ENCODE results near the gene RAB3D.
"Not testable (repeated sequence)": the region's sequence is repeated elsewhere in the genome, so short reads cannot be mapped to it uniquely, and the experiment has no call there.

Gene RAB3D

DNA sequence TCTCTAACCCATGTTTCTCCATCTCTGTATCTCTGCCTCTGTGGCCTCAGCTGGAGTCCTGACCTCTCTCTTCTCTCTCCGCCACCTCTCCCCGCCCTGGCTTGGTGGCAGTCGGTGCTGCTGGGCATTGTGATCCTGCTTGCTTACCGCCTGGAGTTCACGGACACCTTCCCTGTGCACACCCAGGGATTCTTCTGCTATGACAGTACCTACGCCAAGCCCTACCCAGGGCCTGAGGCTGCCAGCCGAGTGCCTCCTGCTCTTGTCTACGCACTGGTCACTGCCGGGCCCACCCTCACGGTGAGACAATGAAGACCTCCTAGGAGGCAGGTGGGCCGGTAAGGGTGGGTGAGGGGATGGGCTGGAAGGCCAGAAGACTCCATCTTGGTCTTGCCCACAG lies 20.0 kb upstream of the RAB3D start:
- Histone ChIP-seq H3K4me3 (ENCODE audit: insufficient read length, low read depth) (no peak overlapping the region), H3K36me3 (ENCODE audit: insufficient read depth, insufficient read length, low read length) (peaks cover 8% of the 10 kb centered on the region), H3K27me3 (ENCODE audit: insufficient read depth, insufficient read length) (peaks cover 10% of the 10 kb centered on the region), H3K9me3 (ENCODE audit: insufficient read depth, low read length) (no peaks in the 10 kb centered on the region), H3K4me1 (ENCODE audit: insufficient read depth, insufficient read length) (peaks cover 24% of the 10 kb centered on the region), H3K9ac (ENCODE audit: insufficient read length, low read depth) (no peak overlapping the region)
- no peak for DNase-seq (ENCODE audit: low read depth, low spot score)
- TF ChIP-seq ZNF274 (IDR thresholded peaks at IDR 0.05; ENCODE audit: low read depth, low read length) (no peak), SUZ12 (IDR thresholded peaks at IDR 0.05; ENCODE audit: extremely low read depth, insufficient read depth, insufficient read length) (no peak), YY1 (IDR thresholded peaks at IDR 0.05; ENCODE audit: insufficient read depth, insufficient read length) (no peak)

DNA sequence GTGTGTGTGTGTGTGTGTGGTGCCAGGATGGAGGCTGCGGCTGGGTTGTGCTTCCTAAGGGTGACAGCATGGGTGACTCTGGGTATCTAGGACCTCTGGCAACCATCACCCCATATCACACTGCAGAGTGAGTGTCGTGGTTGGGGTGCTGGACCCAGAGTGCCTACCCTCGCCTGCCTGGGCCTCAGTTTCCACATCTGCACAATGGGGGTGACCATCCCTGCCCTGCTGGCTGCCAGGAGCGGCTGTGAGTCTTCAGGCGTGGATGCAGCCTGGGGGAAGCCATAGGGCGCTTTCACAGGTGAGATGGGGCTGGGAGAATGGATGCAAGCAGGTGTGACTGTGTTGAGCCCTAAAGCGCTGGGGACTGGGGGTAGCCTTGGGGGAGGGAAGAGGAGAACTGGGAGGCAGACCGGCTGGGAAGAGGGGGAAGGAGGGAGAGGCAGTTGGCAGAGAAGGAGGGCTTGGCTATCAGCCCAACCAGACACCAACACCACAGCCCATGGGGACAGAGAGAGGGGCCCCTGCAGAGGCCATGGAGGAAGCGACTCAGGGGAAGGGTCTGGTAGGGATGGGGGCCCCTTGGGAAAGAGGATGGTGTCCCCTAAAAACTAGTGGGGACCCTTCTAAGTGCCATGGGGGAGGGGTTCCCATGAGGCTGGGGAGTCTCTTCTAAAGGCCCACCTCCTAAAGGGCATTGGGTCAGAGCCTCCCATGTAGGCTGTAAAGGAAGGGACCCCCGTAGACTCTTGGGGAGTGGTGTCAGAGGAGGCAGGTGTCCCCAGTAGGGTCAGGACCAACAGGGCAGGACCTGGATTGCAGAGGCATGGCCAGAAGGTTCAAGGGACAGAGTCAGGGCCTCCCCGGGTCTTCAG lies 17.5 kb upstream of the RAB3D start:
- Histone ChIP-seq H3K36me3 (ENCODE audit: insufficient read depth, insufficient read length, low read length) (peaks cover 4% of the 10 kb centered on the region), H3K4me3 (ENCODE audit: insufficient read length, low read depth) (no peak overlapping the region), H3K27me3 (ENCODE audit: insufficient read depth, insufficient read length) (peaks cover 10% of the 10 kb centered on the region), H3K9ac (ENCODE audit: insufficient read length, low read depth) (no peak overlapping the region), H3K4me1 (ENCODE audit: insufficient read depth, insufficient read length) (peaks cover 18% of the 10 kb centered on the region), H3K9me3 (ENCODE audit: insufficient read depth, low read length) (no peaks in the 10 kb centered on the region)
- DNase-seq (ENCODE audit: low read depth, low spot score) = no peak
- TF ChIP-seq YY1 (IDR thresholded peaks at IDR 0.05; ENCODE audit: insufficient read depth, insufficient read length) (no peak), SUZ12 (IDR thresholded peaks at IDR 0.05; ENCODE audit: extremely low read depth, insufficient read depth, insufficient read length) (no peak), ZNF274 (IDR thresholded peaks at IDR 0.05; ENCODE audit: low read depth, low read length) (no peak)

DNA sequence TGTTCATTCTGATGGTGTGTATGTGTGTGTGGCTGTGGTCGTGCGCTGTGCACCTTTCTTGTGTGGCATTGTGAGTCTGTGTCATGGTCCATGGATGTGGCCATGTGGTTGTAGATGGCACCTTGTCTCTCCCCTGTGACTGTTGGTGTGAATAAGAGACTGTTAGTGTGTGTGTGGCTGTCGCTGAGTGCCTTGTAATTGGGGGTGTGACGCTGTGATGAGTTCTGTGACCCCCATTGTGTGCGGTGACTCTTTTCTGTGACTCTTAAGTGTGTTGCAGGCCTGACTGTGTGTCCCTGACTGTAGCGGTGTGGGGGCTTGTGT lies 16.6 kb upstream of the RAB3D start:
- peak overlapping the region; percentile 36 for H3K4me3 ChIP-seq (ENCODE audit: insufficient read length, low read depth)
- H3K36me3 ChIP-seq (ENCODE audit: insufficient read depth, insufficient read length, low read length) = peaks cover 4% of the 10 kb centered on the region
- TF ChIP-seq SUZ12 (IDR thresholded peaks at IDR 0.05; ENCODE audit: extremely low read depth, insufficient read depth, insufficient read length) = no peak
- TF ChIP-seq ZNF274 (IDR thresholded peaks at IDR 0.05; ENCODE audit: low read depth, low read length) = no peak
- no peak for TF ChIP-seq YY1 (IDR thresholded peaks at IDR 0.05; ENCODE audit: insufficient read depth, insufficient read length)
- no peak overlapping the region for H3K9ac ChIP-seq (ENCODE audit: insufficient read length, low read depth)
- peaks cover 10% of the 10 kb centered on the region for H3K27me3 ChIP-seq (ENCODE audit: insufficient read depth, insufficient read length)
- H3K9me3 ChIP-seq (ENCODE audit: insufficient read depth, low read length) = no peaks in the 10 kb centered on the region
- peaks cover 13% of the 10 kb centered on the region for H3K4me1 ChIP-seq (ENCODE audit: insufficient read depth, insufficient read length)
- DNase-seq (ENCODE audit: low read depth, low spot score) = no peak

DNA sequence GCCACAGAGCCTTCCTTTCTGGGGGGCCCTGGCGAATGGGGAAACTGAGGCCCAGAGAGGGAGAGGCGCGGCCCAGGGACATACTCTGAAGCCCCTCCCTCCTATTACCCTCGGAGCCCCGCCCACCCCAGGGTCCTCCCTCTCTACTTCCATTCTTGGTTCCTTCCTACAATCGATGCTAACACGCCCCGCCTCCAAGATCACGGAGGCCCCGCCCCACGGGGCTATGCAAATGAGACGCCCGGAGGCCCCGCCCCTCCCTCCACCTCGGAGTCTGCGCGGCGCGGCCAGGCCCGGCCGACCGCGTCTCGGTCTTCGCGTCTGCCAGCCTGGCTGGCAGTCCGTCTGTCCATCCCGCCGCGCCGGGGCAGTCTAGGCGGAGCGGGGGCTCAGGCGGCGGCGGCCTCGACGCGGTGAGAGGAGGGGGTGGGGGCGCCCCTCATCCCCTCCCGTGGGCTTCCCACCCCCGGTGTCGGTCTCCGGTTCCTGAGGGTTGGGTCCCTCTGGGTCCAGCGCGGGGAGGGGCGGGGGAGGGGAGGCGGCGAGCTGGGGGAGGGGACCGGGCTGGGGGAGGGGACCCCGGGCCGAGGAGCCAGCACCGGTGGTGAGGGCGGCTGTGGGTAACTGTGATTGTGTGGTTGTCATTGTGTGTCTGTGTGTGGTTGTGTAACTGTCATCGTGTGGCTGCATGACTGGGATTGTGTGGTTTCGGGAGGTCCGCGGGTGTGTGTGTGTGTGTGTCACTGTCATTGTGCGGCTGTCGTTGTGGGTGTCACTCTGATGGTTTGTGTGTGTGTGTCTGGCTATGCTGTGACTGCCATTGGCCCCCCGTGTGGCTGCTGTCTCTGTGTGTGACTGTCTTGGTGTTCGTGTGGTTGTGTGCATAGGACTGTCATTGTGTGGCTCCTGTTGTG lies 16.0 kb upstream of the RAB3D start, which contains the start of gene PLPPR2:
Gene PLPPR2, plus strand, starts transcription at position 273 of the 914 bp plus-strand sequence. CDS start 2,242 bp downstream, outside the sequence.
- no peak within 1 kb of the TSS for H3K9ac ChIP-seq (ENCODE audit: insufficient read length, low read depth)
- H3K4me1 ChIP-seq (ENCODE audit: insufficient read depth, insufficient read length) = peaks cover 12% of the 10 kb centered on the region
- no peak for TF ChIP-seq ZNF274 (IDR thresholded peaks at IDR 0.05; ENCODE audit: low read depth, low read length)
- no peak for TF ChIP-seq SUZ12 (IDR thresholded peaks at IDR 0.05; ENCODE audit: extremely low read depth, insufficient read depth, insufficient read length)
- no peak for TF ChIP-seq YY1 (IDR thresholded peaks at IDR 0.05; ENCODE audit: insufficient read depth, insufficient read length)
- peak within 1 kb of the TSS; percentile 36 for H3K4me3 ChIP-seq (ENCODE audit: insufficient read length, low read depth)
- H3K27me3 ChIP-seq (ENCODE audit: insufficient read depth, insufficient read length) = peaks cover 10% of the 10 kb centered on the region
- DNase-seq (ENCODE audit: low read depth, low spot score) = peak; percentile 92
- H3K36me3 ChIP-seq (ENCODE audit: insufficient read depth, insufficient read length, low read length) = peaks cover 4% of the 10 kb centered on the region
- no peaks in the 10 kb centered on the region for H3K9me3 ChIP-seq (ENCODE audit: insufficient read depth, low read length)

DNA sequence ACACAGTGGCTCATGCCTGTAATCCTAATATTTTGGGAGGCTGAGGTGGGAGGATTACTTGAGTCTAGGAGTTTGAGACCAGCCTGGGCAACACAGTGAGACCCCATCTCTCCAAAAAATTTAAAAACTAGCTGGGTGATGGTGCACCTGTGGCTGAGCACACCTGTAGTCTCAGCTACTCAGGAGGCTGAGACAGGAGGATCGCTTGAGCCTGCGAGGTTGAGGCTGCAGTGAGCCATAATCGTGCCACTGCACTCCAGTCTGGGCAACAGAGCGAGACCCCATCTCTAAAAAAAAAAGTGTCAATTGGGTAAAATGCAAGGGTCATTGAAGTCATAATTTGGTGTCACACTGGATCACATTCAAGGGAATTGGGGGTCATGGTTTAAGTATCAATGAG lies 14.6 kb upstream of the RAB3D start:
- peaks cover 10% of the 10 kb centered on the region for H3K27me3 ChIP-seq (ENCODE audit: insufficient read depth, insufficient read length)
- H3K4me3 ChIP-seq (ENCODE audit: insufficient read length, low read depth); DNase-seq (ENCODE audit: low read depth, low spot score); H3K36me3 ChIP-seq (ENCODE audit: insufficient read depth, insufficient read length, low read length); H3K9ac ChIP-seq (ENCODE audit: insufficient read length, low read depth); H3K9me3 ChIP-seq (ENCODE audit: insufficient read depth, low read length): not testable (repeated sequence)
- H3K4me1 ChIP-seq (ENCODE audit: insufficient read depth, insufficient read length) = peaks cover 12% of the 10 kb centered on the region

DNA sequence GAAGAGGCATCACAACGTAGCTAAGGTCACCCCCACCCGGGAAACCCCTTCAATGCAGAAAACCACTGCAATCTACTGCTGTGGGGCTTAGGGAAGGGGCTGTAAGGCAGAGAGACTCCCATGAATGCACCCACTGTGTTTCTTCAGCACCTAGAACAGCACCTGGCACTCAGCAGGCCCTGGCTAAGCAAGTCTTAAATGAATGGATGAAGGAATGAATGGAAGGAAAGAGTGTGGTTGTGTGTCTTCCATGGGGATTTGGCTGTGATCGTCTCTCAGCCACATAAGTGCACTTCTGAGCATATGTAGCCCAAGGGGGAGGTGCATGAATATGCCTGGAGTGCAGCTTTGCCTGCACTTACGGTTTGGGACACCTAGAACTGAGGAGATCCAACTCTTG lies 9.7 kb upstream of the RAB3D start:
- TF ChIP-seq ZNF274 (IDR thresholded peaks at IDR 0.05; ENCODE audit: low read depth, low read length) (no peak), YY1 (IDR thresholded peaks at IDR 0.05; ENCODE audit: insufficient read depth, insufficient read length) (no peak), SUZ12 (IDR thresholded peaks at IDR 0.05; ENCODE audit: extremely low read depth, insufficient read depth, insufficient read length) (no peak)
- Histone ChIP-seq H3K36me3 (ENCODE audit: insufficient read depth, insufficient read length, low read length) (no peaks in the 10 kb centered on the region), H3K4me1 (ENCODE audit: insufficient read depth, insufficient read length) (peaks cover 9% of the 10 kb centered on the region), H3K9ac (ENCODE audit: insufficient read length, low read depth) (no peak overlapping the region), H3K27me3 (ENCODE audit: insufficient read depth, insufficient read length) (no peaks in the 10 kb centered on the region), H3K4me3 (ENCODE audit: insufficient read length, low read depth) (no peak overlapping the region), H3K9me3 (ENCODE audit: insufficient read depth, low read length) (peaks cover 12% of the 10 kb centered on the region; the same call in 1 of the 2 replicates)
- DNase-seq (ENCODE audit: low read depth, low spot score) = no peak

DNA sequence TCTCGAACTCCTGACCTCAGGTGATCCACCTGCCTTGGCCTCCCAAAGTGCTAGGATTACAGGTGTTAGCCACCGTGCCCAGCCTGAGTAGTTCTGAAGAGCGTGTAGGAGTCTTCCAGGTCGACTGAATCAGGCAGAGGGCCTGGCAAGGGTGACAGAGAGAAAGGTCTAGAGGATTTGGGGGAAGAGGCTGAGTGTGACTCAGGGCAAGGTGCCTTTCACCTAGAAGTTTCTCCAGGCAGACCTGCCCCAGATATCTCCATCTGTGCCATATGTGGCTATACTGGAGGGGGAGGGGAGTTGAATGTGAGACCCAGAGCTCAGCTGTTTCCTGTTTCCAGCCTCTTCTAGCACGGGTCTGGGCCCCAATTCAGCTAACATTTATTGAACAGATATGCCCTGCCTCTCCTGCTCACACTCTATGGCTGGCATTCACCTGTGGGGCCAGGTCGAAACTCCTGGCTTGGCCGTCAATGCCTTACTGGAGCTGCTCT lies 8.1 kb upstream of the RAB3D start:
- DNase-seq (ENCODE audit: low read depth, low spot score) = no peak
- H3K27me3 ChIP-seq (ENCODE audit: insufficient read depth, insufficient read length) = no peaks in the 10 kb centered on the region
- H3K9ac ChIP-seq (ENCODE audit: insufficient read length, low read depth) = no peak overlapping the region
- peaks cover 3% of the 10 kb centered on the region for H3K36me3 ChIP-seq (ENCODE audit: insufficient read depth, insufficient read length, low read length)
- no peak overlapping the region for H3K4me3 ChIP-seq (ENCODE audit: insufficient read length, low read depth)
- peaks cover 9% of the 10 kb centered on the region for H3K4me1 ChIP-seq (ENCODE audit: insufficient read depth, insufficient read length)
- TF ChIP-seq SUZ12 (IDR thresholded peaks at IDR 0.05; ENCODE audit: extremely low read depth, insufficient read depth, insufficient read length) = no peak
- no peak for TF ChIP-seq YY1 (IDR thresholded peaks at IDR 0.05; ENCODE audit: insufficient read depth, insufficient read length)
- TF ChIP-seq ZNF274 (IDR thresholded peaks at IDR 0.05; ENCODE audit: low read depth, low read length) = no peak
- peaks cover 12% of the 10 kb centered on the region; the same call in 1 of the 2 replicates for H3K9me3 ChIP-seq (ENCODE audit: insufficient read depth, low read length)

Data from NT2/D1 (cell line).